Measurements from ENCODE around the gene ABCD1.

Gene ABCD1

DNA sequence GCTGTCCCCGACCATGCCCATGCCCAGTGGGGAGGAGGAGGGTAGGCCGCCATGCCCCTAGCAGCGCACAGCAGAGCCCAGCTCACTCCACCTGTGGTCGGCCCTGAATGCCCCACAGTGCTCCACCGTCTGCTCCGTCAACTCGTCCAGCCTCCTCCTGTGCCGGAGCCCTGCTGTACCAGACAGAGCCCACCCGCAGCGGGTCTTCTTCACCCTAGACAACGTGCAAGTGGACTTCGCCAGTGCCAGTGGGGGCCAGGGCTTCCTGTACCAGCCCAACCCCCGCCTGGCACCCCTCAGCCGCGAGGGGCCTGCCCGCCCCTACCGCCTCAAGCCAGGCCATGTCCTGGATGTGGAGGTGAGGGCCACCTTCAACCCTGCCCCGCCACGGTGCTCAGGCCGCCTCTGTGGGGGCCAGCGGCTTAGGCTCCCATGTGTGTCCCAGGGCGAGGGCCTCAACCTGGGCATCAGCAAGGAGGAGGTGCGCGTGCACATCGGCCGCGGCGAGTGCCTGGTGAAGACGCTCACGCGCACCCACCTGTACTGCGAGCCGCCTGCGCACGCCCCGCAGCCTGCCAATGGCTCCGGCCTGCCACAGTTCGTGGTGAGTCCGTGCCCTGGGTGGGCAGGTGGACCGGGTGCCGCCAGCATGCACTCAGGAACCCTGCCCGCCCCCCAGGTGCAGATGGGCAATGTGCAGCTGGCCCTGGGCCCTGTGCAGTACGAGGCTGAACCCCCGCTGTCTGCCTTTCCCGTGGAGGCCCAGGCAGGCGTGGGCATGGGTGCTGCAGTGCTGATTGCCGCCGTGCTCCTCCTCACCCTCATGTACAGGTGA lies 49.3 kb downstream of the ABCD1 start:
- DNase-seq (ENCODE audit: low read depth) = no peak

DNA sequence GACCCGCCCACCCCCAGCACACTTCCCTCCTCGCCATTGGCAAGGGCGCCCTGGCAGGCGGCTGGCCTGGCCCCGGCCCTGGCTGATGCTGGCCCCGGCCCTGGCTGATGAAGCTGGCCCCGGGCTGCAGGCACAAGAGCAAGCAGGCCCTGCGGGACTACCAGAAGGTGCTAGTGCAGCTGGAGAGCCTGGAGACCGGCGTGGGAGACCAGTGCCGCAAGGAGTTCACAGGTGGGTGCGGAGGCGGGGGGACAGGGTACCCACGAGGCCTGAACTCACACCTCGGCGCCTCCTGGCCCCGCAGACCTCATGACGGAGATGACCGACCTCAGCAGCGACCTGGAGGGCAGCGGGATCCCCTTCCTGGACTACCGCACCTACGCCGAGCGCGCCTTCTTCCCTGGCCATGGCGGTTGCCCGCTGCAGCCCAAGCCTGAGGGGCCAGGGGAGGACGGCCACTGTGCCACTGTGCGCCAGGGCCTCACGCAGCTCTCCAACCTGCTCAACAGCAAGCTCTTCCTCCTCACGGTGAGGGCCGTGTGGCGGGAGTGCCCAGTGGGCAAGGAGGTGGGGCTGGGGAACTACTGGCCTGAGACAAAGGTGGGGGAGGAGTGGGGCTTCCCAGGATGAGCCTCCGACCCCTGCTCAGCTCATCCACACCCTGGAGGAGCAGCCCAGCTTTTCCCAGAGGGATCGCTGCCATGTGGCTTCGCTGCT lies 50.1 kb downstream of the ABCD1 start:
- DNase-seq (ENCODE audit: low read depth) = no peak

DNA sequence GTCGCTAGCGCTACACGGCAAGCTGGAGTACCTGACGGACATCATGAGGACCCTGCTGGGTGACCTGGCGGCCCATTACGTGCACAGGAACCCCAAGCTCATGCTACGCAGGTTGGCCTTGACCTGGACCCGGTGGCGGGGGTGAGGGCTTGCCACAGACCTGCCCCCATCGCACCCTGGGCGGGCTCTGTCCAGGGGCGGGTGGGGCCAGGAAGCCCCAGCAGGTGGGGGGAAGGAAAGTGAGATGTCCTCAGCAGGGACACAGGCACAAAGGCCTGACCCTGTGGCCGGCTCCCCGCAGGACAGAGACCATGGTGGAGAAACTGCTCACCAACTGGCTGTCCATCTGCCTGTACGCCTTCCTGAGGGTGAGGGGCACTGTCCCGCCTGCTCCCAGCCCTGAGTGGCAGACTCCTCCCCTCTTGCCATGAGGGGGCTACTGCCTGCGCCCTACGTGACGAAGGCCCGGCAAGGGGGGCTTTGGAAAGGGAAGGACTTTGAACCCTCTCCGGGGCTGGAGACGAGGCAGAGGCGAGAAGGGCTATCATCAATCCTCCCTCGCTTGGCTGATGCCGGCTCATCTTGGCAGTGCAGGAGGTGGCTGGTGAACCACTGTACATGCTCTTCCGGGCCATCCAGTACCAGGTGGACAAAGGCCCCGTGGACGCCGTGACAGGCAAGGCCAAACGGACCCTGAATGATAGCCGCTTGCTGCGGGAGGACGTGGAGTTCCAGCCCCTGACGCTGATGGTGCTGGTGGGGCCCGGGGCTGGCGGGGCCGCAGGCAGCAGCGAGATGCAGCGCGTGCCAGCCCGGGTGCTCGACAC lies 50.9 kb downstream of the ABCD1 start:
- no peak for DNase-seq (ENCODE audit: low read depth)

DNA sequence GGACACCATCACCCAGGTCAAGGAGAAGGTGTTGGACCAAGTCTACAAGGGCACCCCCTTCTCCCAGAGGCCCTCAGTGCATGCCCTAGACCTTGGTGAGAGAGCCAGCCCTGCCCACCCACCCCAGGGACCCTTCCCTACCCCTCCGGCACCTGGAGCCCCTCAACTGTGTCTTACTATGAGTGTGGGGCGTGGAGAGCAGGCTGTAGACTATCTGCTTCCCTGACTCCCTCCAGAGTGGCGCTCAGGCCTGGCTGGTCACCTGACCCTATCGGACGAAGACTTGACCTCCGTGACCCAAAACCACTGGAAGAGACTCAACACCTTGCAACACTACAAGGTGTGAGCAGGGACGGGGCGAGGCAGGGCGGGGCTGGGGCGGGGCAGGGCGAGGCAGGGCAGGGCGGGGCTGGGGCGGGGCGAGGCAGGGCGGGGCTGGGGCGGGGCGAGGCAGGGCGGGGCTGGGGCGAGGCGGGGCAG lies 51.5 kb downstream of the ABCD1 start:
- no peak for DNase-seq (ENCODE audit: low read depth)

DNA sequence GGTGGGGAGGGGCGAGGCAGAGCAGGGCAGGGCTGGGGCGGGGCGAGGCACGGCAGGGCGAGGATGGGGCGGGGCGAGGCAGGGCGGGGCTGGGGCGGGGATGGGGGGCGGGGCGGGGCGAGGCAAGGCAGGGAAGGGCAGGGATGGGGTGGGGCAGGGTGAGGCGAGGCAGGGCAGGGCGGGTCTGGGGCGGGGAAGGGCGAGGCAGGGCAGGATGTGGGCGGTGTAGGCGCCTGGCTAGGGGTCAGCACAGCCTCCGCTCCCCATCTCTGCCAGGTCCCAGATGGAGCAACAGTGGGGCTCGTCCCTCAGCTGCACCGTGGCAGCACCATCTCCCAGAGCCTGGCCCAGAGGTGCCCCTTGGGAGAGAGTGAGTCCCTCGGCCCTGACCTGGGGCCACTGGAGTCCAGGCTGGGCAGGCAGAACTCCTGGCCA lies 52.0 kb downstream of the ABCD1 start:
- DNase-seq (ENCODE audit: low read depth) = no peak

DNA sequence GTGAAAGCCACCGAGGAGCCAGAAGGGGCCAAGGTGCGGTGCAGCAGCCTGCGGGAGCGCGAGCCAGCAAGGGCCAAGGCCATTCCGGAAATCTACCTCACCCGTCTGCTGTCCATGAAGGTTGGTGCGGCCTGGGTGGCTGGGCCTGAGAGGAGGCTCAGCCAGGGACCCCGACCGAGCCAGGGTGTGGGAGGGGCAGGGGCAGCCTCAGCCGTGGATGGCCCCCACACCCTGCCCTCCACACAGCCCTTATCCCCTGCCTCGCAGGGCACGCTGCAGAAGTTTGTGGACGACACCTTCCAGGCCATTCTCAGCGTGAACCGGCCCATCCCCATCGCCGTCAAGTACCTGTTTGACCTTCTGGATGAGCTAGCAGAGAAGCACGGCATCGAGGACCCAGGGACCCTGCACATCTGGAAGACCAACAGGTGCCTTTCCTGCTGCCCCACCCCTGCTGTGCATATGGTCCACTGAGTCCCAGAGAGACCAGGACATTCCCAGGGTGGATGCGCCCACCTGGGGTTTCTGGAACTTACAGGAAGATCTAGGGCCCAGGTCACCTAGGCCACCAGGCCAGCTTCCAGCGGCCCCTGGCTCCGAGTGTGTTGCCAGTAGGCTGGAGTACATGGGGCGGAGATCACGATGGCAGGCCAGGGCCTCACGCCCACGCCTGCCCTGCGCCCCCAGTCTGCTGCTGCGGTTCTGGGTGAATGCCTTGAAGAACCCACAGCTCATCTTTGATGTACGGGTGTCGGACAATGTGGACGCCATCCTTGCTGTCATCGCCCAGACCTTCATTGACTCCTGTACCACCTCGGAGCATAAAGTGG lies 52.8 kb downstream of the ABCD1 start:
- no peak for DNase-seq (ENCODE audit: low read depth)

DNA sequence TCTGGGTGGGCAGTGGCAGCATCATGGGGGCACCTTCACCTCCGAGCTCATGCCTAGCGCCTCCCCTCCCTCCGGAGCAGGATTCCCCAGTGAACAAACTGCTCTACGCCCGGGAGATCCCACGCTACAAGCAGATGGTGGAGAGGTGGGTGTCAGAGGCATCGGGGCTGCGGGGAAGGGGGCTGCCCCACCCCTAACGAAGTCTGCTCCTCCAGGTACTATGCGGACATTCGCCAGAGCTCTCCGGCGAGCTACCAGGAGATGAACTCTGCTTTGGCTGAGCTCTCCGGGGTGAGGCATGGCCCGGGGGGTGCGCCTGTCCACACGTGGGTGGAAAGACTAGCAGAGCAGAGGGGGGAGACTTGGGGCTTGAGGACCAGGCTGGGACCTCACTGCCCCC lies 53.5 kb downstream of the ABCD1 start:
- DNase-seq (ENCODE audit: low read depth) = no peak

DNA sequence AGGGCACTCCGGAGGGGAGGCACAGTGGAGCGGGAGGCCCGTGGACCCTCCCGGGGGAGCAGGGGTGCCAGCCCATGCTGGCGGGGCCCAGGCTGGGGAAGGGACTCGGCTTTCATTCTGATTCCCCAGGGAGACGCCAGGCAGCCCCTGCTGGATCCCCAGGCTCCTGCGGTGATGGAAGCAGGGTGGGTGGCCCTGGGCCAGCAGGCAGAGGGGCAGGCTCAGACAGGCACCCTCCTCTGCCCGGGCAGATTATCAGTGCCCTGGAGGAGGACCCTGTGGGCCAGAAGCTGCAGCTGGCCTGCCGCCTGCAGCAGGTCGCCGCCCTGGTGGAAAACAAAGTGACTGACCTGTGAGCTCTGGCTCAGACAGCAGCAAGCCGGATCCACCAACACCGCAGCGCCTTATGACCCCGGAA lies 54.0 kb downstream of the ABCD1 start:
- no peak for DNase-seq (ENCODE audit: low read depth)

DNA sequence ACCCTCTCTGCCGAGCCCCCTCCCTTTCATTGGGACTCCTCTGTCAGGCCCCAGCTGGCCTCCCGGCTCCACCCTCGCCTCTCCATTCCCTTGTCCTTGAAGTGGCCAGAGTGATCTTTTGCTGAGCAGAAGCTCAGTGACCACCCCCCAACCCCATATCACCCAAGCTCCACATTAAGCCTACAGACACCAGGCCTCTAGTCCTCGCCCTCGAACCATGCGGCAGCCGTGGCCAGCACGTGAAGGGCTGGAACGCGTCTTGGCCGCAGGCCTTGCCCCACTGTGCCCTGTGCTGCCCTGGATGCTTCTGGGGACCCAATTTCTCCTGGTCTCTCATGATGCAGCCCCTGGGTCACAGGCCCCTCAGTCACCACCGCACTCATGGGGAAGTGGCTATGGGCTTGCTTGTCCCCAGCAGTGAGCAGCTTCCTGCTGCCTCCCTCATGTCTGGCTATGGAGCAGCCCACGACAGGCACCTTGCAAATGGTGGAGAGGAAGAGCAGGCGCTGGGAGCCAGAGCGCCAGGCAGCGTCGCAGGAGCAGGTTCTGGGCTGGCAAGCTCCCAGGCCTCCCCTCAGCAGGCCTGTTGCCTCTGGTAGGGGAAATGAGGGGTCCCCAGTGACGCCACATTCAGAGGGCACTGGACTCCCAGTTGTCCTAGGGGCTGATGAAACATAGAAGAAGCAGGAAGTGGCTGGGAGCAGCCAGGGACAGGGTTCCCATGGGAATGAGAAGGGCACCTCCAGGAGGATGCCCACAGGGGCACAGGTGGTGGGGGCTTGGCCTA lies 55.4 kb downstream of the ABCD1 start:
- no peak for DNase-seq (ENCODE audit: low read depth)

DNA sequence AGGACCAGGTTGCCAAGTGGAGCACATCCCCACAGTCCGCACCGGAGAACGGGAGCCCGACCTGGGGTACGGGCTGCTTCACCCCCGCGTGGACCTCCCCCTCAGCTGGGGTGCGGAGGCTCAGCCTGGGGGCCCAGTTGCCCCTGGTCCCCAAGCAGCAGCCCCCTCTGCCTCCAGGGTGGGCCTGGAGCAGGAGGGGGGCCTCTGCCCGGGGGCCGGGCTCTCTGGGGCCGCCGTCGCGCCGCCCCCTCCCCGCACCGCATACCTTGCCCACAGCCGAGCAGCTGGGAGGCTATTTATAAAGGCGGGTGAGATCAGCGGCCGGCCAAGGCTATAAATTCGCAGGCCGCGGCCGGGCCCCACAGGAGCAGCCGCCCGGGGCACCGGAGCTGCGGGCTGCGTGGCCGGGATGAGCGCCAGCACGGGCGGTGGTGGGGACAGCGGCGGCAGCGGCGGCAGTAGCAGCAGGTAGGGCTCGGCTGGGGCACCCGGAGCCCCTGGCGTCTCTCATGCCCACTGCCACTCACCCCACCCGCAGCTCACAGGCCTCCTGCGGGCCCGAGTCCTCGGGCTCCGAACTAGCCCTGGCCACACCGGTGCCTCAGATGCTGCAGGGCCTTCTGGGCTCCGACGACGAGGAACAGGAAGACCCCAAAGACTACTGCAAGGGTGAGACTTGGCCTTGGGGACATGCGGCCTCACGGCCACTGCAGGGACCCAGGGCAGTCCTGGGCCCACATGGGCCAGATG lies 56.2 kb downstream of the ABCD1 start, which contains the start of gene SRPK3:
TSS of gene SRPK3 (plus strand) at position 364 of the 750 bp plus-strand sequence. CDS start at position 410, 46 bp downstream.
- no peak for DNase-seq (ENCODE audit: low read depth)

DNA sequence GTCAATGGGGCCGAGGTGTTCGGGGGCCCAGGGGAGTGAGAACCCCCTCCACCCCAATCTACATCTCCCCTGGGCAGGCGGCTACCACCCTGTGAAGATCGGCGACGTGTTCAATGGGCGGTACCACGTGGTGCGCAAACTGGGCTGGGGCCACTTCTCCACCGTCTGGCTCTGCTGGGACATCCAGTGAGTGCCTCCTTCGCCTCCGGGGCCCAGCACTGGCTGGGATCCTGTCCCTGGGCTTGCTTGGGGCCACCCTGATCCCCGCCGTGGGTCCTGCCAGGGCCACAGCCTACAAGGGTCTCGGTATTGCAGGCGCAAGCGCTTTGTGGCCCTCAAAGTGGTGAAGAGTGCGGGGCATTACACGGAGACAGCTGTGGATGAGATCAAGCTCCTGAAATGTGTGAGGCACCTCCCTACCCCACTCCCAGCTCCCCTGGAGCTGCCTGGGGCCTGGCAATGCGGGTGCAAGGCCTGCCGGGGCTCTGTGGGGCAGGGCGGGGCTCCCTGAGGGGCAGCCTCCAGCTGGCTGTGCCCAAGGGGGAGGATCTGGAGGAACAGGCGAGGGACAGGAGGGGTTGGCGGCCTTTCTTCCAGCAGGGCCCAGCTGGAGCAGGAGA lies 56.9 kb downstream of the ABCD1 start:
- DNase-seq (ENCODE audit: low read depth) = no peak

DNA sequence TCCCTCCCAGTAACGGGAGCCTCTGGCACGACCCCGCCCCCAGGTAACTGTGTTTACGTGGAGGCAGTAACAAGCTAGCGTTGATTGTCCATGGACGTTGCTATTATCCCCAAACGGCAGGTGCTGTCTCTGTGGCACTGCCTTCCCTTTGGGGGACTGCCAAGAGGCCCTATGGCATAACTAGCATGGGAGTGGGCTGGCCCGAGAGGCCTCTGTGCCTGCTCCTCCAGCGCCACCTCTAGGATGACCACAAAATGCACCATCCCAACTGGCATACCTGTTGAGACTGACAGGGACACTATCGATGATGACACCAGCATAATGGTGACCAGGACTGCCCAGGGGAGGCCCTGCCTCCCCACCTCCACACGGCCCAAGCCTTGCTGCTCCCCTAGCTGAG lies 57.7 kb downstream of the ABCD1 start:
- no peak for DNase-seq (ENCODE audit: low read depth)

DNA sequence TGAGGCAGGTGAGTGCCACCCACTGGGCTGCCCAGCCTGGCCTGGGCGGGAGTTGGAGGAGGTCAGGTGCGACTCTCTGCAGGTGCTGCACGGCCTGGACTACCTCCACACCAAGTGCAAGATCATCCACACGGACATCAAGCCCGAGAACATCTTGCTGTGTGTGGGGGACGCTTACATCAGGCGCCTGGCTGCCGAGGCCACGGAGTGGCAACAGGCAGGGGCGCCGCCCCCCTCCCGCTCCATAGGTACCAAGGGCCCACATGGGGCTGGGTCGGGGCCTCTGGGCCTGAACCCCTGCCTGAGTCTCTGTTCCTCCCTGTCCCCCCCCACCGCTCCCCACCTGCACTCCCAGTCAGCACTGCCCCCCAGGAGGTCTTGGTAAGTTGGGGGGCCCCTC lies 58.2 kb downstream of the ABCD1 start:
- DNase-seq (ENCODE audit: low read depth) = no peak

DNA sequence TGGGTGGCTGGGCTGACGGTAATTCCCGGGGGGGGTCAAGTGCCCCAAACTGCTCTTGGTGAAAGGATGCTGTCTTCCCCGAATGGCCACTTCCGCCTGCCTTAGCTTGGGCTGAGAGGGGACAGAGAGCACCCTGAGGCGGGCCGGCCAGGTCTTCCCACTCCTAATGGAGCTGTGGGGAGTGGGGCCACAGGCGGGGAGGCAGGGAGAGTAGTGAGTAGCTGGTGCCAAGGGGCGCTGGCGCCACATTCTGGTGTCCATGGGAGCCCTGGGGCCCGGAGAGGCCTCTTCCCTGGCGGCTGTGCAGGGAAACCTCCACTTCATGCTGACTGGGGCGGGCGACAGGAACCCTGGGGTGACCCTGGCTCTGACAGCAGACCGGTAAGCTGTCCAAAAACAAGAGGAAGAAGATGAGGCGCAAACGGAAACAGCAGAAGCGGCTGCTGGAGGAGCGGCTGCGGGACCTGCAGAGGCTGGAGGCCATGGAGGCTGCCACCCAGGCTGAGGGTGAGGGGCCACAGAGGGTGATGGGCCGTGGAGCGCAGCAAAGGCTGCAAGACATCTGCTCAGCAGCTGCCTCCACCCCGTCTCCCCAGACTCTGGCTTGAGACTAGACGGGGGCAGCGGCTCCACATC lies 58.8 kb downstream of the ABCD1 start:
- DNase-seq (ENCODE audit: low read depth) = no peak

DNA sequence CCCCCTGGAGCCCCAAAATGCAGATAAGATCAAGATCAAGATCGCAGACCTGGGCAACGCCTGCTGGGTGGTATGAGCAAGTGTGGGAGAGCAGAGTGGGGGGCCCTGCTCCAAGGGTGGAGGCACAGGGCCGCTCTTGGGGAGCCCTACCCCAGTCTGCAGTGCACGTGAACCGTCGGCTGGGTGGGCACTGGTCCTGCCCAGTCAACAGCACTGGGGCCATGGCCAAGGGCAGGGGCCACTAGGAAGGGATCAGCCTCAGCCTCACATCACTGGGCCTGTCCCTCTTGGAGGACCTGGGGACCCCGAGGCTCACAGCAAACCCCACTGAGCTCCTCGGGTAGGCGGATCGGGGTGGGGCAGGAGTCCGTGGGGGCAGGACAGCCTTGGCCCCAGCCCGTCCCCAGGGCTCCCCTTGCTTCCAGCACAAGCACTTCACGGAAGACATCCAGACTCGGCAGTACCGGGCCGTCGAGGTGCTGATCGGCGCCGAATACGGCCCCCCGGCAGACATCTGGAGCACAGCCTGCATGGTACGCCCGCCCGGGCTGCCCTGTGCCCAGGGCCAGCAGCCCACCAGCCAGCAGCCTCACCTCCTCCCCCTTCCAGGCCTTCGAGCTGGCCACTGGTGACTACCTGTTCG lies 59.8 kb downstream of the ABCD1 start:
- DNase-seq (ENCODE audit: low read depth) = no peak

DNA sequence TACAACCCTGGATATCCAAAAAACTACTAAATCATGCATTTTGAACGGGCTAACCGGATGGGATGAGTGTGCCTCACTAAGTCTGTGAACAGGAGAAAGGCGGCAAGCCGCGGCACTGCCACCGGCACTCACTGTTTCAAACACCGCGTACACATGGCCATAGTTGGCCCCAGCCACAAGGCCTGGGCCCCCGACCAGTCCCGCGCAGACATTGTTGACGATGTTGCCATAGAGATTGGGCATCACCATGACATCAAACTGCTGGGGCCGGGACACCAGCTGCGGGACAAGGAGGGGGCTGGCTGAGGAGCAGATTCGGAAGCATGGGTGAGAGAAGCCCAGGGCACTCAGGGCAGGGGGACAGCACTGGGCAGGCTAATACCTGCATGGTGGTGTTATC lies 62.0 kb downstream of the ABCD1 start:
- DNase-seq (ENCODE audit: low read depth) = no peak

DNA sequence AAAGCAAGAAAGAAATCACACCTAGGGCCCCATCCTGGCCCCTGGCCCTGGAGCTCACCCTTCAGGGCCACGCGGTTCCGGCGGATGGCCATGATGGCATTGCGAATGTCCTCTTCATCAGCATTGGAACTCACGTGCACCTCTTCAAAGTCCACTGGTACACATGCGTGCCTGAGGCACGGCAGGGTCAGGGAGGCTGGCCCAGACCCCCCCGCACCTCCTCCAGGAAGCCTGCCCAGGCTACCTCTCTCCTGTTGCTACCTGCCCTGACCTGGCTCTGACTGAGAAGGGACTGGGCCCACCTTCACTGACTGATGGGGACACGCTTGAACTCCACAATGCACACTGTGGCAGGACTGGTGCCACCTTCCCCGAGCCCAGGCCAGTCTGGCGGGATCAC lies 65.0 kb downstream of the ABCD1 start:
- no peak for DNase-seq (ENCODE audit: low read depth)

DNA sequence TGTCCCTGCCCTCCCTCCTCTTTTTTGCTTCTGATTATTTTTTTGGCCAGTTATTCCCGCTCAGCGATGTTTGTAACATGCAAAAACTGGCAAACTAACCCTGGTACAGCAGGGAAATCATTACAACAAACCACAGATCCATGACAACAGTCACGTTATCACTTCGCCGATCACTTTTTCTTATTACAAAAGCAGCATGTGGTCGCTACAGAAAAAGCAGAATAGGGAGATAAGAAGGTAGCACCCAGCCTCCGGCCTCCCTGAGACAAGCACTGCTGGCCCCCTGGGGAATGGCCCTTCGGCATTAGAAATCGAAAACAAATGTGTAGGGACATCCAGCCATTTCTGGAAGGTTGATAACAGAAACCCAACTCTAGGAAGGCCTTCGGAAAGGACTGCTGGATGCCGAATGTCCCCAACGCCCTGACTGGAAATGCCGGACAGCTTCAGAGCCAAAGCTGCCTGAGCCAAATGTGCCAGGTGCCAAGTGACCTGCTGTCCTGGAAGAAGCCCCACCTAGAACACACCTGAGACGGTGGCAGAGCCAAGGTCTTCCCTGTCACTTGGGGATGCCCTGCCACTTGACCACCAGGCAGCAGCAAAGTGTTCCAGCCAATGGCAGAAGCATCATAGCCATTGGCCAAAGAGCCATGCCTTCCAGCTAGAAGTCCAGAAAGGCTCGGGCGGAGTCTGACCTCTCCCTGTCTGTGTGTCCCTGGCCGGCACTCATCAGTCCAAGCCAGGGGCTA lies 66.6 kb downstream of the ABCD1 start:
- no peak for DNase-seq (ENCODE audit: low read depth)
